NT2/D1 (cell line): Measurements from ENCODE around the gene EGR1.

Experiments used
- DNase-seq: peaks from one replicate; pipeline ENCODE4 v3.0.0-alpha.2; 2011; ENCODE audit warnings: low read depth, low spot score
- H3K27me3 ChIP-seq: 2 replicates; pipeline ENCODE4 v1.6.0; 2011; ENCODE audit warnings: mild to moderate bottlenecking; ENCODE audit not compliant: insufficient read length, insufficient read depth
- H3K36me3 ChIP-seq: 2 replicates; pipeline ENCODE4 v1.6.1; 2011; ENCODE audit warnings: mild to moderate bottlenecking, low read length, mixed read lengths; ENCODE audit not compliant: insufficient read depth, insufficient read length
- H3K4me1 ChIP-seq: 2 replicates; pipeline ENCODE4 v1.5.1; 2011; ENCODE audit not compliant: insufficient read depth, insufficient read length
- H3K4me3 ChIP-seq: 2 replicates; pipeline ENCODE4 v1.5.1; 2011; ENCODE audit warnings: low read depth; ENCODE audit not compliant: insufficient read length
- H3K9ac ChIP-seq: 2 replicates; pipeline ENCODE4 v1.6.0; 2011; ENCODE audit warnings: low read depth; ENCODE audit not compliant: insufficient read length
- H3K9me3 ChIP-seq: 2 replicates; pipeline ENCODE4 v1.5.1; 2011; ENCODE audit warnings: mild to moderate bottlenecking, low read length; ENCODE audit not compliant: insufficient read depth
- SUZ12 ChIP-seq: IDR thresholded peaks from 2 replicates; pipeline ENCODE4 v1.6.1; 2011; ENCODE audit not compliant: insufficient read length, insufficient read depth; ENCODE audit errors: extremely low read depth
- YY1 ChIP-seq: IDR thresholded peaks from 2 replicates; pipeline ENCODE4 v1.6.1; 2011; ENCODE audit not compliant: insufficient read length, insufficient read depth
- ZNF274 ChIP-seq: IDR thresholded peaks from 2 replicates; pipeline ENCODE4 v1.6.1; 2011; ENCODE audit warnings: mild to moderate bottlenecking, low read depth, low read length

EGR1 gene

DNA sequence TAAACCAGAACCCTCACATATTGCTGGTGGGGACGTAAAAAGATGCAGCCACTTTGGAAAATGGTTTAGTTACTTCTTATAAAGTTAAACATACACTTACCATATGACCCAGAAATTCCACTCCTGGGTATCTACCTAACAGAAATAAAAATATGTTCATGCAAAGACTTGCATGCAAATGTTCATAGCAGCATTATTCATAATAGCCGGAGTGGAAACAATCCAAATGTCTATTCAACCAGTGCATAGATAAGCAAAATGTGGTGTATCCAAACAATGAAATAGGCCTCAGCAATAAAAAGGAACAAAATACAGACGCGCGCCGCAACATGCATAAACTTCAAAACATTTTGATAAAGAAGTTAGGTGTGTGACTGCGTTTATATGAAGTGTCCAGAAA lies 11.6 kb downstream of the EGR1 start:
- no peak for TF ChIP-seq SUZ12
- TF ChIP-seq ZNF274, result no peak
- TF ChIP-seq YY1, result no peak
- H3K4me1 ChIP-seq, result no peaks in the 10 kb centered on the region
- H3K4me3 ChIP-seq, result no peak overlapping the region
- no peaks in the 10 kb centered on the region for H3K27me3 ChIP-seq
- DNase-seq, result no peak
- no peaks in the 10 kb centered on the region for H3K36me3 ChIP-seq
- H3K9me3 ChIP-seq, result no peaks in the 10 kb centered on the region
- no peak overlapping the region for H3K9ac ChIP-seq

GRCh38 chr5:138482638-138483037 lies 17.4 kb downstream of the EGR1 start:
- Histone ChIP-seq H3K27me3 (no peaks in the 10 kb centered on the region), H3K4me1 (no peaks in the 10 kb centered on the region), H3K9ac (no peak overlapping the region), H3K4me3 (no peak overlapping the region), H3K36me3 (no peaks in the 10 kb centered on the region), H3K9me3 (no peaks in the 10 kb centered on the region)
- DNase-seq, result no peak
- no peak for TF ChIP-seq ZNF274
- TF ChIP-seq SUZ12, result no peak
- no peak for TF ChIP-seq YY1

GRCh38 chr5:138488481-138488945 lies 23.2 kb downstream of the EGR1 start:
- Histone ChIP-seq H3K9me3 (no peaks in the 10 kb centered on the region), H3K9ac (no peak overlapping the region), H3K27me3 (peaks cover 33% of the 10 kb centered on the region), H3K4me3 (no peak overlapping the region), H3K36me3 (no peaks in the 10 kb centered on the region), H3K4me1 (peaks cover 11% of the 10 kb centered on the region)
- no peak for DNase-seq
- TF ChIP-seq ZNF274, result no peak
- no peak for TF ChIP-seq YY1
- no peak for TF ChIP-seq SUZ12

- no peak overlapping the region for H3K9ac ChIP-seq
- no peaks in the 10 kb centered on the region for H3K9me3 ChIP-seq
- DNase-seq, result no peak
- TF ChIP-seq YY1 (no peak), SUZ12 (no peak), ZNF274 (no peak)
- H3K27me3 ChIP-seq, result peaks cover 33% of the 10 kb centered on the region
- no peaks in the 10 kb centered on the region for H3K36me3 ChIP-seq
- no peak overlapping the region for H3K4me3 ChIP-seq
- H3K4me1 ChIP-seq, result peaks cover 13% of the 10 kb centered on the region
Measured at GRCh38 chr5:138489683-138490061, 24.4 kb downstream of the EGR1 start.

- peaks cover 13% of the 10 kb centered on the region for H3K4me1 ChIP-seq
- no peak overlapping the region for H3K9ac ChIP-seq
- no peaks in the 10 kb centered on the region for H3K36me3 ChIP-seq
- no peaks in the 10 kb centered on the region for H3K9me3 ChIP-seq
- no peak overlapping the region for H3K4me3 ChIP-seq
- TF ChIP-seq YY1, result no peak
- no peak for TF ChIP-seq ZNF274
- TF ChIP-seq SUZ12, result no peak
- H3K27me3 ChIP-seq, result peaks cover 33% of the 10 kb centered on the region
- DNase-seq, result no peak
Measured at GRCh38 chr5:138490648-138491283, 25.5 kb downstream of the EGR1 start.

GRCh38 chr5:138491284-138491648 lies 26.0 kb downstream of the EGR1 start:
- TF ChIP-seq SUZ12 (no peak), YY1 (no peak), ZNF274 (no peak)
- Histone ChIP-seq H3K27me3 (peaks cover 33% of the 10 kb centered on the region), H3K36me3 (no peaks in the 10 kb centered on the region), H3K9ac (peak overlapping the region; percentile 81), H3K4me3 (peak overlapping the region; percentile 45), H3K4me1 (peaks cover 13% of the 10 kb centered on the region), H3K9me3 (no peaks in the 10 kb centered on the region)
- DNase-seq, result no peak

GRCh38 chr5:138491669-138492559 lies 26.6 kb downstream of the EGR1 start:
- DNase-seq, result no peak
- Histone ChIP-seq H3K9me3 (no peaks in the 10 kb centered on the region), H3K36me3 (no peaks in the 10 kb centered on the region), H3K4me1 (peaks cover 13% of the 10 kb centered on the region), H3K9ac (peak overlapping the region; percentile 81), H3K27me3 (peaks cover 33% of the 10 kb centered on the region), H3K4me3 (peak overlapping the region; percentile 57)
- TF ChIP-seq SUZ12 (no peak), ZNF274 (no peak), YY1 (no peak)
